ENCODE data around the gene SMG7.

The SMG7 gene

GRCh38 chr1:183590244-183591191 lies 118.2 kb downstream of the SMG7 start, which contains the start of gene NCF2:
TSS of gene NCF2 (minus strand) at chr1:183590459. CDS start at chr1:183590329, 130 bp downstream.
- no peak for DNase-seq (ENCODE audit: low read depth, low spot score)

- DNase-seq (ENCODE audit: low read depth, low spot score): no peak
These were observed 120.4 kb downstream of the SMG7 start for GRCh38 chr1:183592733-183593132.

- no peak for DNase-seq (ENCODE audit: low read depth, low spot score)
These were observed 121.1 kb downstream of the SMG7 start for GRCh38 chr1:183593356-183593755.

GRCh38 chr1:183595537-183595936 lies 123.2 kb downstream of the SMG7 start:
- DNase-seq (ENCODE audit: low read depth, low spot score): no peak

- no peak for DNase-seq (ENCODE audit: low read depth, low spot score)
These were observed 124.2 kb downstream of the SMG7 start for GRCh38 chr1:183596500-183596899.

- no peak for DNase-seq (ENCODE audit: low read depth, low spot score)
These were observed 125.5 kb downstream of the SMG7 start for GRCh38 chr1:183597656-183598347.

- DNase-seq (ENCODE audit: low read depth, low spot score): no peak
These were observed 126.1 kb downstream of the SMG7 start for GRCh38 chr1:183598386-183598785.

GRCh38 chr1:183600136-183600535 lies 127.8 kb downstream of the SMG7 start:
- DNase-seq (ENCODE audit: low read depth, low spot score): no peak

- DNase-seq (ENCODE audit: low read depth, low spot score): no peak
These were observed 128.3 kb downstream of the SMG7 start for GRCh38 chr1:183600634-183601033.

GRCh38 chr1:183602510-183602909 lies 130.2 kb downstream of the SMG7 start:
- no peak for DNase-seq (ENCODE audit: low read depth, low spot score)
